CD4-positive, alpha-beta T cell treated with Interleukin-4 for 1 hour (primary cell): ENCODE results near the gene DLGAP1.

Source experiments
- DNase-seq, 2 donors: peaks; one replicate each; pipeline ENCODE4 v3.0.0-alpha.2; 2020 to 2022

DLGAP1 gene

GRCh38 chr18:3842844-3843243, 612.3 kb downstream of the DLGAP1 start:
- DNase-seq: no peak

- no peak for DNase-seq
These were observed 614.3 kb downstream of the DLGAP1 start for GRCh38 chr18:3840766-3841165.

GRCh38 chr18:3839581-3839981, 615.5 kb downstream of the DLGAP1 start:
- DNase-seq: no peak

- DNase-seq: no peak
These were observed 618.4 kb downstream of the DLGAP1 start for GRCh38 chr18:3836483-3837335.

- DNase-seq: no peak
These were observed 623.0 kb downstream of the DLGAP1 start for GRCh38 chr18:3832025-3832638.

- no peak for DNase-seq
These were observed 624.5 kb downstream of the DLGAP1 start for GRCh38 chr18:3830604-3831003.

GRCh38 chr18:3827236-3827845, 627.8 kb downstream of the DLGAP1 start:
- no peak for DNase-seq

- no peak for DNase-seq
These were observed 629.1 kb downstream of the DLGAP1 start for GRCh38 chr18:3826021-3826420.

GRCh38 chr18:3824101-3824500, 631.0 kb downstream of the DLGAP1 start:
- no peak for DNase-seq

GRCh38 chr18:3823073-3823472, 632.0 kb downstream of the DLGAP1 start:
- no peak for DNase-seq

- no peak for DNase-seq
These were observed 633.6 kb downstream of the DLGAP1 start for GRCh38 chr18:3821524-3821923.

GRCh38 chr18:3819961-3820360, 635.1 kb downstream of the DLGAP1 start:
- no peak for DNase-seq

- DNase-seq: no peak
These were observed 638.3 kb downstream of the DLGAP1 start for GRCh38 chr18:3816610-3817363.

- DNase-seq: no peak
These were observed 639.1 kb downstream of the DLGAP1 start for GRCh38 chr18:3815991-3816390.

GRCh38 chr18:3814816-3815215, 640.3 kb downstream of the DLGAP1 start:
- DNase-seq: no peak

GRCh38 chr18:3810296-3810695, 644.8 kb downstream of the DLGAP1 start:
- DNase-seq: no peak

GRCh38 chr18:3808985-3809780, 645.9 kb downstream of the DLGAP1 start:
- DNase-seq: no peak

- no peak for DNase-seq
These were observed 648.5 kb downstream of the DLGAP1 start for GRCh38 chr18:3806656-3807055.

GRCh38 chr18:3804336-3804735, 650.8 kb downstream of the DLGAP1 start:
- DNase-seq: no peak

- DNase-seq: no peak
These were observed 651.8 kb downstream of the DLGAP1 start for GRCh38 chr18:3803350-3803749.

GRCh38 chr18:3799515-3799914, 655.6 kb downstream of the DLGAP1 start:
- DNase-seq: no peak

- no peak for DNase-seq
These were observed 657.1 kb downstream of the DLGAP1 start for GRCh38 chr18:3798032-3798431.
